NCI-H82 (cell line): ENCODE measurements around the gene SETSIP.
"Not testable (repeated sequence)": the region's sequence is repeated elsewhere in the genome, so short reads cannot be mapped to it uniquely, and the experiment has no call there.

ENCODE experiments used
- DNase-seq: peaks from one replicate; lab custom pipeline; 2025; lab: John Stamatoyannopoulos, UW

The SETSIP gene

GRCh38 chr1:92051948-92052347, 23.3 kb downstream of the SETSIP start:
- DNase-seq, result peak; percentile 64

GRCh38 chr1:92045766-92046495, 29.3 kb downstream of the SETSIP start:
- no peak for DNase-seq

GRCh38 chr1:92043621-92044020, 31.6 kb downstream of the SETSIP start:
- peak; percentile 40 for DNase-seq

- no peak for DNase-seq
Measured at GRCh38 chr1:92040971-92041370, 34.2 kb downstream of the SETSIP start.

- no peak for DNase-seq
Measured at GRCh38 chr1:92038695-92039346, 36.4 kb downstream of the SETSIP start.

GRCh38 chr1:92037400-92037799, 37.8 kb downstream of the SETSIP start:
- no peak for DNase-seq

- DNase-seq, result no peak
Measured at GRCh38 chr1:92031281-92032110, 43.7 kb downstream of the SETSIP start.

- DNase-seq, result no peak
Measured at GRCh38 chr1:92030656-92031107, 44.5 kb downstream of the SETSIP start.

- DNase-seq, result no peak
Measured at GRCh38 chr1:92029241-92029922, 45.8 kb downstream of the SETSIP start.

- no peak for DNase-seq
Measured at GRCh38 chr1:92026806-92027205, 48.4 kb downstream of the SETSIP start.

- DNase-seq, result not testable (repeated sequence)
Measured at GRCh38 chr1:92026042-92026441, 49.2 kb downstream of the SETSIP start.
